GM23248 (cell line): ENCODE results near the gene WBP1L. TPM values are rescaled to one million over a fixed set of nuclear protein-coding genes. Genes with fewer than 3 reads are reported as not detected.

Experiments used
- DNase-seq: peaks from one replicate; pipeline ENCODE4 v3.0.0-alpha.2; 2015
- H2AFZ ChIP-seq: fragments of 200-600 bp; sonication (generic); 2 replicates; pipeline ENCODE4 v1.6.1; 2016; ENCODE audit warnings: antibody characterized with exemption
- H3F3A ChIP-seq: fragments of 200-600 bp; sonication (generic); 2 replicates; pipeline ENCODE4 v1.6.1; 2016; ENCODE audit warnings: mild to moderate bottlenecking, antibody characterized with exemption, mixed run types; ENCODE audit not compliant: insufficient read depth
- H3K27ac ChIP-seq: fragments of 200-600 bp; sonication (generic); 2 replicates; pipeline ENCODE4 v1.5.1; 2016; ENCODE audit warnings: mild to moderate bottlenecking
- H3K27me3 ChIP-seq: fragments of 200-600 bp; sonication (generic); replicated peaks from 2 replicates; pipeline ENCODE4 v1.6.1; 2016; ENCODE audit warnings: mild to moderate bottlenecking; ENCODE audit not compliant: insufficient read depth
- H3K36me3 ChIP-seq: fragments of 200-600 bp; sonication (generic); 2 replicates; pipeline ENCODE4 v1.6.1; 2016; ENCODE audit warnings: low read depth, mild to moderate bottlenecking
- H3K4me1 ChIP-seq: fragments of 200-600 bp; sonication (generic); 2 replicates; pipeline ENCODE4 v1.6.1; 2016; ENCODE audit warnings: mild to moderate bottlenecking; ENCODE audit not compliant: insufficient read depth
- H3K4me2 ChIP-seq: fragments of 200-600 bp; sonication (generic); one replicate; pipeline ENCODE4 v1.6.1; 2016; ENCODE audit warnings: mild to moderate bottlenecking; ENCODE audit not compliant: unreplicated experiment
- H3K4me3 ChIP-seq: fragments of 200-600 bp; sonication (generic); 2 replicates; pipeline ENCODE4 v1.5.1; 2016; ENCODE audit warnings: mild to moderate bottlenecking
- H3K79me2 ChIP-seq: fragments of 200-600 bp; sonication (generic); 2 replicates; pipeline ENCODE4 v1.6.1; 2016; ENCODE audit warnings: mild to moderate bottlenecking; ENCODE audit not compliant: insufficient read depth
- H3K9ac ChIP-seq: fragments of 200-600 bp; sonication (generic); 2 replicates; pipeline ENCODE4 v1.6.1; 2016; ENCODE audit warnings: mild to moderate bottlenecking
- H3K9me2 ChIP-seq: fragments of 200-600 bp; sonication (generic); 2 replicates; pipeline ENCODE4 v1.6.1; 2016; ENCODE audit warnings: mixed run types, mild to moderate bottlenecking, moderate library complexity; ENCODE audit not compliant: insufficient read depth
- H3K9me3 ChIP-seq: fragments of 200-600 bp; sonication (generic); one replicate; pipeline ENCODE4 v1.6.1; 2017; ENCODE audit warnings: low read depth
- H4K20me1 ChIP-seq: fragments of 200-600 bp; sonication (generic); 2 replicates; pipeline ENCODE4 v1.6.0; 2016; ENCODE audit not compliant: insufficient read depth
- EZH2 ChIP-seq: fragments of 200-600 bp; sonication (generic); IDR thresholded peaks from 2 replicates; pipeline ENCODE4 v1.6.1; 2018; ENCODE audit warnings: antibody characterized with exemption, mild to moderate bottlenecking; ENCODE audit not compliant: insufficient read depth, poor library complexity, severe bottlenecking
- EZH2phosphoT487 ChIP-seq: fragments of 200-600 bp; sonication (generic); IDR thresholded peaks from 2 replicates; pipeline ENCODE4 v1.6.1; 2018; ENCODE audit warnings: antibody characterized with exemption, moderate library complexity, mild to moderate bottlenecking, low read depth; ENCODE audit not compliant: insufficient read depth
- WGBS, 2 experiments: methylation state at CpG; one replicate each; pipeline ENCODE4 v1.1.6; 2015 to 2017; ENCODE audit warnings: low lambda C conversion rate in 2 of 2, low coverage in 1 of 2; ENCODE audit errors: missing lambda C conversion rate in 2 of 2; 5-methylcytosine and 5-hydroxymethylcytosine counted together
- in situ Hi-C: fragments of 300-500 bp; cut with MboI; formaldehyde crosslinking; loops from 2 replicates; pipeline ENCODE4 v1.15.0; 2020
- polyA plus RNA-seq: library from polyadenylated mRNA; unstranded; fragments of >200 nt; fragmentation: Nextera tagmentation; extraction: Ambion mirVana; gene quantifications from 2 replicates; pipeline ENCODE4 v1.2.1, GENCODE V29; 2016
- total RNA-seq: library from RNA; depleted of rRNA; stranded (reverse); fragments of >200 nt; shearing (Covaris generic); gene quantifications from 2 replicates; pipeline ENCODE4 v1.2.3, GENCODE V29; 2014

The WBP1L gene
- total and polyA plus RNA-seq, 2 experiments from 2014 or later = 21.1 to 57.4 TPM

DNA sequence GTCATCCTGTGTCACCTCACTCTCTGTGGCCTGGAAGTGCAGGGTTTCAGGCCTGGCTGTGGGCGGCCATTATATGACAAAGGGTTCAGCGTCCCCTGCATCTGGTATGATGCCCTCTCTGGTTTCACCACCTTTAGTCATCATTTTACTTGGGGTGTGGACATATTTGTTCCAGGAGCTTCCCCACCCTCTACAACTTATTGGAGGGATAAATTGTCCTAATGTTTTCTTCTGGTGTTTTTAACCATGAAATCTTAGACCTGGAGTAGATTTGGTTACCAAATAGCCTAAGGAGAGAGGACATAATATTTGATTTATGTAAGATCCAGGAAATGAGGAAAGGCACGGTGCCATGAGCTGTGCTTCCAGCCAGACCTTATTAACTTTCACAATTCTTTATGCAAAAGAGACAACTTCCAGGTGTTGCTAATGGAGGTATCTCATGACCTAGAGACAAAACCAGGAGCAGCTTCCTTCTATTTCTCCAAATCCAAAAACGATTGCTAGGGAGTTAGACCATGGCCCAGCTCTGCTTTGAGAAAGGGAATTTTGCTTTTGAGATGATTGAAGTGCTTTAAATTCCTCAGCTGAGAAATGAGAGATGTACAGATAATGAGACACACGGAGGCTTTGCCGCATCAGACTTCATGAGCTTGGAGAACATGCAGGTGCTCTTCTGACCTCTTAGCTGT, 20.9 kb downstream of the WBP1L start:
- Histone ChIP-seq H3K27me3 (no peaks in the 10 kb centered on the region), H3K4me2 (no peak overlapping the region), H3K4me3 (no peak overlapping the region), H3K36me3 (0 out of 2 replicates have a peak, but pooled peaks cover 5% of the 10 kb centered on the region), H4K20me1 (peaks cover 10% of the 10 kb centered on the region; the same call in 1 of the 2 replicates), H3K4me1 (peaks cover 12% of the 10 kb centered on the region), H3F3A (0 out of 2 replicates have a peak, but pooled peaks cover 9% of the 10 kb centered on the region), H3K79me2 (peaks cover 79% of the 10 kb centered on the region), H3K9me2 (no peaks in the 10 kb centered on the region), H2AFZ (no peak overlapping the region), H3K9ac (no peak overlapping the region), H3K9me3 (no peaks in the 10 kb centered on the region), H3K27ac (no peak overlapping the region)
- in situ Hi-C loops = no loop called here
- DNase-seq = no peak
- TF ChIP-seq EZH2 (no peak), EZH2phosphoT487 (no peak)
- 69 to 73% methylated on average over 6 of the region's 6 CpGs for WGBS, 2 experiments

GRCh38 chr10:102765336-102765735, 21.6 kb downstream of the WBP1L start:
- H3K9me2 ChIP-seq = no peaks in the 10 kb centered on the region
- H3F3A ChIP-seq = 0 out of 2 replicates have a peak, but pooled peaks cover 9% of the 10 kb centered on the region
- H2AFZ ChIP-seq = no peak overlapping the region
- H3K4me1 ChIP-seq = peaks cover 12% of the 10 kb centered on the region
- H4K20me1 ChIP-seq = peaks cover 10% of the 10 kb centered on the region; the same call in 1 of the 2 replicates
- 0 out of 2 replicates have a peak, but pooled peaks cover 5% of the 10 kb centered on the region for H3K36me3 ChIP-seq
- in situ Hi-C loops = no loop called here
- TF ChIP-seq EZH2phosphoT487 (no peak), EZH2 (no peak)
- WGBS, 2 experiments = 61 to 68% methylated on average over 7 of the region's 7 CpGs
- H3K4me2 ChIP-seq = no peak overlapping the region
- H3K27ac ChIP-seq = no peak overlapping the region
- H3K79me2 ChIP-seq = peaks cover 76% of the 10 kb centered on the region
- H3K4me3 ChIP-seq = no peak overlapping the region
- no peak for DNase-seq
- no peaks in the 10 kb centered on the region for H3K9me3 ChIP-seq
- no peaks in the 10 kb centered on the region for H3K27me3 ChIP-seq
- no peak overlapping the region for H3K9ac ChIP-seq

GRCh38 chr10:102767428-102768160, 23.8 kb downstream of the WBP1L start:
- H3K9ac ChIP-seq = no peak overlapping the region
- 99% methylated on average over 9 of the region's 9 CpGs for WGBS, 2 experiments

DNA sequence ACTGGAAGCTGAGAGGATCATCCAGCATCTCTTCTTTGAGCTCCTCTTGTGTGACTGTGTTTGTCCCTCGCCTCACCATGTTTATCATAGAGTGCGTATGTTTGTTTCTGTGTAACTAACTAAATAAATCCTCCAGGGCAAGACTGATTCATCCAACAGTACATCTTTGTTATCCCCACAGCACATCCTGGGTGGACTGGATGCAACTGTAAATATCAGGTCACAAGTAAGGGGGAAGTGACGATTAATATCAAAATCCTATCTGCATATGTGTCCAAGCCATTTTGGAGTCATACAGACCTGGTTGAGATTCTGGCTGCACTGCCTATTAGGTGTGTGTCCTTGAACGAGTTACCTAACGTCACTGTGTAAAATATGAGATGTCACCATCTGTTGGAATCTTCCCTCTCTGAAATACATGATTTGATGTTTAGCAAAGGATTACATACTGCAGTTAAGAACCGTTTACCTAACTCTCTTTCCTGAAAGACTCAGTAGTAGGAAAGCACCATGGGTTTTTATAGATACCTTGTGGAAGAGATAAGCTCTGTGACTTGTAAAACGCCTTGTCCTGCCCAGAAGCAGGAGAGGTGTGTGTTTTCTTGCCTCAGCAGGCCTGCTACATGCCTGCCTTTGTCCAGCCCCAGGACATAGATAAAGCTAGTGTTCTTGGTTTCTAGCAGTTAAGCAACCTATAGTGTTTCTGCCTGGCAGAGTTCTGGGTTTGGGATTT, 25.8 kb downstream of the WBP1L start:
- Histone ChIP-seq H3K4me2 (no peak overlapping the region), H3K36me3 (no peaks in the 10 kb centered on the region), H3K27me3 (no peaks in the 10 kb centered on the region), H3K9ac (no peak overlapping the region), H3K79me2 (peaks cover 67% of the 10 kb centered on the region), H3K4me3 (no peak overlapping the region), H3K9me3 (no peaks in the 10 kb centered on the region), H4K20me1 (peaks cover 5% of the 10 kb centered on the region; the same call in 1 of the 2 replicates), H3K9me2 (no peaks in the 10 kb centered on the region), H3F3A (peaks cover 25% of the 10 kb centered on the region), H3K27ac (no peak overlapping the region), H2AFZ (no peak overlapping the region), H3K4me1 (peaks cover 23% of the 10 kb centered on the region)
- TF ChIP-seq EZH2phosphoT487 (no peak), EZH2 (no peak)
- 86% methylated on average over 7 of the region's 7 CpGs for WGBS, 2 experiments
- in situ Hi-C loops = no loop called here
- DNase-seq = no peak

More at GRCh38 chr10:102767428-102768160, 23.8 kb downstream of the WBP1L start:
- no peak overlapping the region for H3K4me2 ChIP-seq
- in situ Hi-C loops = no loop called here
- H3K27me3 ChIP-seq = no peaks in the 10 kb centered on the region
- H3K4me1 ChIP-seq = peaks cover 13% of the 10 kb centered on the region
- 0 out of 2 replicates have a peak, but pooled peaks cover 5% of the 10 kb centered on the region for H3K36me3 ChIP-seq
- no peak overlapping the region for H2AFZ ChIP-seq
- H3K9me3 ChIP-seq = no peaks in the 10 kb centered on the region
- H3F3A ChIP-seq = 0 out of 2 replicates have a peak, but pooled peaks cover 9% of the 10 kb centered on the region
- peaks cover 73% of the 10 kb centered on the region for H3K79me2 ChIP-seq
- no peak for DNase-seq
- no peak overlapping the region for H3K27ac ChIP-seq
- H4K20me1 ChIP-seq = peaks cover 6% of the 10 kb centered on the region; the same call in 1 of the 2 replicates
- no peaks in the 10 kb centered on the region for H3K9me2 ChIP-seq
- no peak for TF ChIP-seq EZH2
- H3K4me3 ChIP-seq = no peak overlapping the region
